Inferior parietal cortex (tissue), 1 donor: Measurements from ENCODE around the gene CLINT1.
"Not testable (repeated sequence)": the region's sequence is repeated elsewhere in the genome, so short reads cannot be mapped to it uniquely, and the experiment has no call there.

Experiments used
- DNase-seq: peaks from one replicate; pipeline ENCODE4 v3.0.0-alpha.2; 2016; ENCODE audit errors: extremely low spot score

The CLINT1 gene

GRCh38 chr5:157862183-157862851 is 3.4 kb upstream of the CLINT1 start:
- DNase-seq = no peak

GRCh38 chr5:157860898-157861890 is 2.2 kb upstream of the CLINT1 start:
- DNase-seq = no peak

DNA sequence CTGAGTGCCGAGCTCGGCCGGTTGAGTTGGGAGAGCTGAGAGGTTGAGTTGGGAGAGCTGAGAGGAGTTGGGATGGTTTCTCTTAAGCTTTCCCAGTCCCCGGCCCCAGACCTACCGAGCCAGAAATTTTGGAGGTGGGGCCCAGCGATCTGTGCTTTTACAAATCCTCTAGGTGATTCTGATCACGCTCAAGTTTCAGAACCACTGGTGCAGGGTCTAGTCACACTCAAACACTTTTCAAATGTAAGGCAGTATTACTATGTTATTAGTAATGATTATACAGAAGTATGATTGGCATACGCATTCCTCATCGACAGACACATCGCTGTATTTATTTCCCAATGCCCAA is 256 bp upstream of the CLINT1 start:
- DNase-seq = no peak

- no peak for DNase-seq
Measured at GRCh38 chr5:157857816-157858526, 974 bp downstream of the CLINT1 start.

DNA sequence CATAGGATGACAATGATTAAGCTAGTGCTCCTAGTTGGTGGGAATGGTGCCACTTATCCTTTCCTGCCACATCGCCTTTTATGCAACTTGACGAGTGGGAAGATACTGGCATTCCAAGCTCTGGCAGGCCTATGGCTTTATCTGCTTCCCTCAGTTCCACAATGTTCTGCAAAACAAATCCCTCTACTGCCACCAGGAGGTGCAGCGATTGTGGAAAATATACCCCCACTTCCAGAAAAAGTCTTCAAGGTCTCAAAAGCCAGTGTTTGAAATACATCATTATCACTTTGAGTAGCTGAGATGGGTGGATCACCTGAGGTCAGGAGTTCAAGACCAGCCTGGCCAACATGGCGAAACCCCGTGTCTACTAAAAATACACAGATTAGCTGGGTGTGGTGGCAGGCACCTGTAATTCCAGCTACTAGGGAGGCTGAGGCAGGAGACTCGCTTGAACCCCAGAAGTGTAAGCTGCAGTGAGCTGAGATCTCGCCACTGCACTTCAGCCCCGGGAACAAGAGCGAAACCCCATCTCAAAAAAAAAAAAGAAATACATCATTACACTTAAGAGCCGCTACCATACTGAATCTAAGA is 3.4 kb downstream of the CLINT1 start:
- DNase-seq = peak; percentile 72

- not testable (repeated sequence) for DNase-seq
Measured at GRCh38 chr5:157853365-157853764, 5.6 kb downstream of the CLINT1 start.

- DNase-seq = no peak
Measured at GRCh38 chr5:157845914-157846598, 12.9 kb downstream of the CLINT1 start.

DNA sequence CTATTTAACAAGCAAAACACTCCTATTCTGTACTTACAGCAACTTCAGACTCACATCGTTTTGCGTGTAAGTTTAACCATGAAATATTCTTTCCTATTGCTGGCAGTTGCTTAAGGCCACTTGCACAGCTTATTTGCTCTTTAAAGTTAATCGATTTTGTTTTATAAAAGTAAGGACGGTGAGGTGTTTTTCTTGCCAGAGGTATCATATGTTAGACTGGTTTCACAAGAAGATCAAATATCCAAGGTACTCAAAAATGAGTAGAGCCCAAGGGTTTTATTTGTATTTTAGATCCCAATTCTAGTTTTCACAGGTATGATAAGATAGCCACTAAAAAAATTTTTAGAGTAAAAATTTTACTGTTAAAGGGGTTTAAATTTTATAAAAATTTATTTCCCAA is 16.2 kb downstream of the CLINT1 start:
- no peak for DNase-seq

- DNase-seq = no peak
Measured at GRCh38 chr5:157842185-157842584, 16.8 kb downstream of the CLINT1 start.

DNA sequence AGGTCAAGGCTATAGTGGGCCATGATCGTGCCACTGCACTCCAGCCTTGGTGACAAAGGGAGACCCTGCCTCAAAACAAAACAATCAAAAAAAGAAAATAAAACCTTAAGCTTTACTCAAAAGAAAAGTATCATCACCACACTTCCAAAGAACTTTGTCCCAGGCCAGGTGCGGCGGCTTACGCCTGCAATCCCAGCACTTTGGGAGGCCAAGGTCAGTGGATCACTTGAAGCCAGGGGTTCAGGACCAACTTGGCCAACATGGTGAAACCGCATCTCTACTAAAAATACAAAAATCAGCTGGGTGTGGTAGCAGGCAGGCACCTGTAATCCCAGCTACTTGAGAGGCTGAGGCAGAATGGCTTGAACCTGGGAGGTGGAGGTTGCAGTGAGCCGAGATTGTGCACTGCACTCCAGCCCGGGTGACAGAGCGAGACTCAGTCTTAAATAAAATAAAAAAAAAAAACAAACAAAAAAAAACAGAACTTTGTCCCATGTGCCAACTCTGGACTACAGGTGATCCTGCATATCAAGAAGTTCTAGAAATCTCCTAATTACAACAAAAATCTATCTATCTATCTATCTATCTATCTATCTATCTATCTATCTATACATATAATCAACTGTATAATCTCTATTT is 19.7 kb downstream of the CLINT1 start:
- DNase-seq = no peak

DNA sequence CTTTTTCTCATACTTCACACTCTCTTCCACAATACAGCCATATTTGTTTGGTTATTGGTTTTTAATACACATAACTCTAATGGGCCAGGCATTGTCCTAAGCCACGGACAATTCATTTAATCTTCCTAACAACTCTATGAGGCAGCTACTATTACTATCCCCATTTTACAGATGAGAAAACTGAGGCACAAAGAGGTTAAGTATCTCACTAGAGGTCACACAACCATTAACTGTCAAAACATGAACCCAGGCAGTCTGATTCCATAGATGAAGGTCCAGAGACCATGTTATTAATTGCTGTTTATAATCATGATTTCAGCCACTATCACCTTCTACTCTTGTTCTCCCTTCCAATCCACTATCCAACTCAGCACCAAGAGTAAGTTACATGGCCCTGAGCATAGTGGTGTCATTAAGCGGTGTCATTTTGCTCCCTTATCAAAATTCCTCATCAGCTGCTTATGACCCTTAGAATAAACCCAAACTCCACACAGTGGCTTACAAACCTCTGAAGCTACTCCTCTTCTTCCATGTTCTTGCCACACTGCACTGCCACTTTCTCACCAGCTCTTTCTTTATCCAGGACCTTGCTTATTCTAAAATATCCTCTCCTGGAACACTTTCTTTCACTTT is 22.7 kb downstream of the CLINT1 start:
- no peak for DNase-seq

DNA sequence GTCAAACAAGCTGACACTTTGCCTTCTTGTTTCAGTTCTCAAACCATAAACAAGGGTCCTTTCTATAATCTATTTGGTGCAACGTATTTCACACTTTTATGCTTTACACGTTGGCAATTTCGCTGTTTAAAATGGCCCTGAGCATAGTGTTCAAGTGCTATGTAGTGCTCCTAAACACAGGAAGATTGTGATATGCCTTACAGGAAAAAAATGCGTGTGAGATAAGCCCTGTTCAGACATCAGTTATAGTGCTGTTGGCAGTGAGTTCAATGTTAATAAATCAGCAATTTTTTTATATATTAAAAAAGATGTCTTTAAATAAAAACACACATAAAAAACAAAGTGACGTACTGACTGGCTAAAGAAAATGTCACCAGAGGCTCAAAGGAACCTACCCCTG is 23.9 kb downstream of the CLINT1 start:
- DNase-seq = no peak

DNA sequence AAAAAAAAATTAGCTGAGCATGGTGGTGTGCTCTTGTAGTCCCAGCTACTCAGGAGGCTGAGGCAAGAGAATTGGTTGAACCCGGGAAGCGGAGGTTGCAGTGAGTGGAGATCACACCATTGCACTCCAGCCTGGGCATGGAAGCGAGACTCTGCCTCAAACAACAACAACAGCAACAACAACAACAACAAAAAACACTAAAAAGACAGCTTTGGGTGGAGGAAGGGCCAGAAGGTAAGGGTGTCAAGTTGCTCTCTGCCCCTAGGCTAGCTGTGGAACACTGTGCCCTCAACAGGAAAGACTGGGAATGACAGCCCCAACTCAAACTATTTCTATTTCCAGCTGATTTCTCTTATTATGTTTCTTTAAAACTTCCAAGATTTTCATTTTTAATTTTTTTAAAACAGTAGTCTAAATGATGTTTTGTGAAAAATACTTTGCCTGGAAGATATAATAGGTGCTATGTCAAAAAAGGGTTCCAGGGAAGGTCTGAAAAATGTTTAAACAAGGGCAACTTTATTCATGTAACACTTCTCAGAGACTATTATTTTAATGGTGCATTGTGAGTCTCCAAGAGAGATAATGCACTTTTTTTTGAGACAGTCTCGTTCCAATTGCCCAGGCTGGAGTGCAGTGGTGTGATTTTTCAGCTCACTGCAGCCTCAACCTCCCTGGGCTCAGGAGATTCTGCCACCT is 29.9 kb downstream of the CLINT1 start:
- DNase-seq = no peak

- DNase-seq = no peak
Measured at GRCh38 chr5:157828105-157828943, 30.6 kb downstream of the CLINT1 start.

GRCh38 chr5:157827423-157827822 is 31.5 kb downstream of the CLINT1 start:
- DNase-seq = no peak

DNA sequence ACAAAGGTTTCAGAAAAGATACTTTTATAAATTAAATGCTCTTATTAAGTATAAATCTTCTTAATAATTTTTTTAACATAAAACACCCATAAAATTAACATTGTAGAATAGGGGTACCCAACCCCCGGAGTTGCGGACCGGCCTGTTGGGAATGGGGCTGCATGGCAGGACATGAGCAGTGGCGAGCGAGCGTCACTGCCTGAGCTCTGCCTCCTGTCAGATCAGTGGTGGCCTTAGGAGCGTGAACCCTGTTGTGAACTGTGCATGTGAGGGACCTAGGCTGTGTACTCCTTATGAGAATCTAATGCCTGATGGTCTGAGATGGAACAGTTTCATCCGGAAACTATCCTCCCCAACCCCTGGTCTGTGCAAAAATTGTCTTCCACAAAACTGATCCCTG is 35.3 kb downstream of the CLINT1 start:
- DNase-seq = no peak

- no peak for DNase-seq
Measured at GRCh38 chr5:157821822-157822622, 36.9 kb downstream of the CLINT1 start.

DNA sequence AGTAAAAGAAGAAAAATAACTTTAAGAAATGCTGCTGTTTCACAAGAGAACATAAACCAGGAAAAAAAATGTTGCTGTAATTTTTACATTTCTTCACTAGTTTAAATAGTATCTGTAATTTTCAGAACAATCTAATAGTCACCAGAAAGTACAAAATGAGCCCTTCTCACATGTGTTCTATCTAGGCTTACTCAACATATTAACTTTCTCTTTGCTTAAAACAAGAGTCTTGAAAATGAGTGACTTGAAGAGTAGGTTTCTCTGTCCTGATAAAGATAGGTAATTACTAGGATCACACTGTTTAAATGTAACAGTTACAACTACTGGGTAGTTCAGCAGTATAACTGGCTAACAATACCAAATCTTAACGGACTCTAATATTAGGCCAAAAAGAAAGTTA is 37.5 kb downstream of the CLINT1 start:
- DNase-seq = no peak
